22Rv1 (cell line): Measurements from ENCODE around the gene ARHGEF40.

Experiments used
- H3K27ac ChIP-seq: fragments of 450-650 bp; 2 replicates; pipeline ENCODE4 v1.5.1; 2017
- CTCF ChIP-seq: fragments of 450-650 bp; IDR thresholded peaks from 2 replicates; pipeline ENCODE4 v1.5.1; 2017; ENCODE audit warnings: mild to moderate bottlenecking
- ZFX ChIP-seq: fragments of 450-650 bp; IDR thresholded peaks from 2 replicates; pipeline ENCODE4 v1.6.1; 2017; ENCODE audit warnings: antibody characterized with exemption, borderline replicate concordance

Gene ARHGEF40

GRCh38 chr14:21061347-21061668 lies 8.8 kb upstream of the ARHGEF40 start:
- H3K27ac ChIP-seq, result no peak overlapping the region
- no peak for TF ChIP-seq ZFX

- H3K27ac ChIP-seq, result no peak overlapping the region
- TF ChIP-seq CTCF, result no peak
- TF ChIP-seq ZFX, result no peak
Measured at GRCh38 chr14:21063479-21063878, 6.6 kb upstream of the ARHGEF40 start.

- peak; percentile 13; the same call in 1 of the 2 replicates for TF ChIP-seq CTCF
- TF ChIP-seq ZFX, result no peak
Measured at GRCh38 chr14:21066882-21067502, 3.1 kb upstream of the ARHGEF40 start.

GRCh38 chr14:21068521-21069387 lies 1.4 kb upstream of the ARHGEF40 start:
- TF ChIP-seq ZFX, result no peak
- TF ChIP-seq CTCF, result peak; percentile 68
- H3K27ac ChIP-seq, result no peak overlapping the region

More at GRCh38 chr14:21066882-21067502, 3.1 kb upstream of the ARHGEF40 start:
- H3K27ac ChIP-seq, result no peak overlapping the region

GRCh38 chr14:21069388-21070082 lies 569 bp upstream of the ARHGEF40 start:
- TF ChIP-seq CTCF (no peak), ZFX (no peak)
- no peak overlapping the region for H3K27ac ChIP-seq

- H3K27ac ChIP-seq, result no peak overlapping the region
- TF ChIP-seq ZFX (no peak), CTCF (no peak)
Measured at GRCh38 chr14:21070610-21071224, 613 bp downstream of the ARHGEF40 start.

- TF ChIP-seq CTCF, result no peak
- TF ChIP-seq ZFX, result no peak
- H3K27ac ChIP-seq, result no peak overlapping the region
Measured at GRCh38 chr14:21071225-21072030, 1.3 kb downstream of the ARHGEF40 start.
